ENCODE measurements around the gene CNTROB. TPM values are rescaled to one million over a fixed set of nuclear protein-coding genes. Genes with fewer than 3 reads are reported as not detected.

CNTROB gene
- total RNA-seq, 1 donor: 25.5 TPM

DNA sequence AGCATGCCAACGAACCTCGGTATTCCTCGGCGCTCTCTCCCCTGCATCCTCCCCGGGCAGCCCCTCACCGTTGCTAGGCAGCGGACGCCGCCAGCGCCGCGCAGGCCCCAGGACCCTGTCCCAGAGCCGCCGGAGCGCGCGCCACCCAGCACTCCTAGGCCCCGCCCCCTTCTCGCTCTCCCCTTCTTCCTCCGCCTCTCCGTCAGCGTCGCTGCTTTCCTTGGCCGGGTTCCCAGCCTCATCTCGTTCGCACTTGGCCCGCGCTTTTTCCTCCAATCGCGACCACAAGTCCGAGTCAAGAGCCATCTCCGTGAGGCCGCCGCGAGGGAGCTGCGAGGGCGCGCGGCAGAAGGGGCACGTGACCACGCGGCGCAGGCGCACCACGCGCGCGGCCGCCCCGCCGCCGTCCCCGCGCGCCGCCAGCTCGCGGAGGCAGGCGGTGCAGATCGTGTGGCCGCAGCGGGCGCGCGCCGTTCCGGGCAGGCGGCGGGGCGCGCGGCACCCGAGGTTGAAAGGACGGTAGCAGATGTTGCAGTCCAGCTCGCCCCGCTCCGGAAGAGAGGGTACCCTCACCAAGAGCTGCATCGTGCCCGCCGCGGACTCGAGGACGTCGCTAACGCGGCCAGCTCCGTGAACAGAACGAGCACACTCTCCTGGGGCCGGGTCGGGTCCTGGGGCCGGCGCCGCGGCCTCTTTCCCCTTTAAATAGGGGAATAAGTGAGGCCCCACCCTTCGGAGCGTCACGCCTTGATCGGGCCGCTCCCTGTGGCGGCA, 16.2 kb upstream of the CNTROB start, which contains the start of gene RNF227:
TSS of gene RNF227 (minus strand) at position 679 of the 774 bp plus-strand sequence. CDS start at position 585, 94 bp downstream.
- TF ChIP-seq CTCF (IDR thresholded peaks at IDR 0.05; ENCODE audit: insufficient read depth, low read depth, low read length): no peak
- peak; percentile 97 for DNase-seq (ENCODE audit: low read depth)
- peak within 1 kb of the TSS; percentile 67 for H3K4me3 ChIP-seq (ENCODE audit: low read depth, low read length)

DNA sequence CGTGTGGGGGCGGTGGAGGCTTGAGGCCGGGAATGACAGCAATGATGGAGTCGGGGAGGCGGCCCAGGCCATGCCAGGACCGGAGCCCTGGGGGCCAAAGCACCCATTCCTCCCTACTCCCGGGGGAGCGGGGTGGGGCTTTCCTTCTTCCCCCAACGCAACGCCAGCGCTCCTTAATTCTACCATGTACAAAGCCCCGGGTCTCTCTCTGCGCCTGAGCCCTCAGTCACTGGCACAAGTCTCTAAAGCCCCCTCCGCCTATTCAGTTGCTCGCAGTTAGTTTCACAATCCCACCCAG, 15.7 kb upstream of the CNTROB start:
- TF ChIP-seq CTCF (IDR thresholded peaks at IDR 0.05; ENCODE audit: insufficient read depth, low read depth, low read length): no peak
- peak overlapping the region; percentile 58 for H3K4me3 ChIP-seq (ENCODE audit: low read depth, low read length)
- DNase-seq (ENCODE audit: low read depth): no peak

- peak overlapping the region; percentile 58 for H3K4me3 ChIP-seq (ENCODE audit: low read depth, low read length)
- TF ChIP-seq CTCF (IDR thresholded peaks at IDR 0.05; ENCODE audit: insufficient read depth, low read depth, low read length): no peak
Observed at GRCh38 chr17:7916808-7917207, 15.2 kb upstream of the CNTROB start.

GRCh38 chr17:7922269-7922844, 9.6 kb upstream of the CNTROB start:
- DNase-seq (ENCODE audit: low read depth): no peak
- peak overlapping the region; percentile 59 for H3K4me3 ChIP-seq (ENCODE audit: low read depth, low read length)
- TF ChIP-seq CTCF (IDR thresholded peaks at IDR 0.05; ENCODE audit: insufficient read depth, low read depth, low read length): no peak

More at GRCh38 chr17:7916808-7917207, 15.2 kb upstream of the CNTROB start:
- peak; percentile 26 for DNase-seq (ENCODE audit: low read depth)

DNA sequence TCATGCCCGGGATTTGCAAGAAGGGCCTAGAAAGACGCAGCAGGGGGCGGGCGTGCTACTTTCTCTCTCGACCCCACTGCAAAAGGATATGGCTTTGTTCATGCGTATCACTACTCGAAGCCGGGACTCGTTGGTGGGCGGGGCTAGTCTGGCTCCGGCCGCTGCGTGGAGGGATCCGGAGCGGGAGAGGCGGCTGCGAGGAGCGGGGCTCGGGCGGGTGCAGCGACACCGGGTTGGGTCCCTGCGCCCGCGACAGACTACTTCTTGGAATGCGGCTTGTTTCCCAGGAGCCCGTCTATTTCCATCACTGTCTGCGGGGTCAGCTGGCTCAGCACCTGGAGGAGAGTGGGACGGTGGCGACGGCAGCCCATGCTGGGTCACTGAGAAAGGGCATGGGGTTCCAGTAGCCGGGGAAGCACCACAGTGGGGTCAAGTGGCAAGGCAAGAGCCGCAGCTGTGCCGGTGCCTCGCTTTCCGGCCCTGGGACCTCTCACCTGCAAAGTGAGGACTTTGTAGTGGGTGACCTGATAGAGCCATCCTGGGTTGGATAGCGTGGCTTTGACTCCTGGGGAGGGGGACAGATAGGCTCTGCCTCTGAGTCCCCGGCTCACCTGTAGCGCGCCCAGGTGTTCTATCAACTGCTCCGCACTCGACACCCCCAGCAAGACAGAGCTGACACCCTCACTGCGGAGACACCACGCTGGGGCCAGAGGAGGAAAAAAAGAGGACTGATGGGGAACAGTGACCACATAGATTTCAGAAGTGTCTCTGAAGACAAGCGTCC, 9.0 kb upstream of the CNTROB start:
- H3K4me3 ChIP-seq (ENCODE audit: low read depth, low read length): peak overlapping the region; percentile 59
- peak; percentile 82 for DNase-seq (ENCODE audit: low read depth)
- TF ChIP-seq CTCF (IDR thresholded peaks at IDR 0.05; ENCODE audit: insufficient read depth, low read depth, low read length): peak; percentile 7

DNA sequence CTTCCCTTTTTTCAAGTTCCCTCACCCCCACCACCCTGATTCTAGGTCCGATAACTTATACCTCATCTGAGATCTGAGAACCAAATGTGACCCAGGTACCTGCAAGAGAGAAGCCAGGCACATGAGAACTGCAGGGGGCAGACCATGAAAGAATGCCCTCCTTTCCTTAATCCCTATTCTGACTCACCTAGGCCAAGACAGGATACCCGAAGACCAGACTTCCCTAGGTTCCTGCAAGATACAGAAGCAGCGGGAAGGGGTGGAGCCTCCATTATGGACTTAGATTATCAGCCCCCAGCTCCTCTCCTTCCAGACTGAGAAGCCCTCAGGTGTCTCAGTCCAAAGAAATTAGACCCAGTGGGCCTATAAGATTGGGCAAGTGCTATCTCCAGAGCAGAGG, 4.4 kb upstream of the CNTROB start:
- no peak for TF ChIP-seq CTCF (IDR thresholded peaks at IDR 0.05; ENCODE audit: insufficient read depth, low read depth, low read length)
- H3K4me3 ChIP-seq (ENCODE audit: low read depth, low read length): no peak overlapping the region
- DNase-seq (ENCODE audit: low read depth): no peak
